HG03432 (cell line): ENCODE results near the gene HOGA1.

ENCODE experiments used
- ATAC-seq: cut with Tn5 transposase; IDR thresholded peaks from one replicate; pipeline ENCODE4 v1.9.1; 2021; ENCODE audit warnings: mild to moderate bottlenecking, moderate library complexity; ENCODE audit not compliant: unreplicated experiment

Gene HOGA1

DNA sequence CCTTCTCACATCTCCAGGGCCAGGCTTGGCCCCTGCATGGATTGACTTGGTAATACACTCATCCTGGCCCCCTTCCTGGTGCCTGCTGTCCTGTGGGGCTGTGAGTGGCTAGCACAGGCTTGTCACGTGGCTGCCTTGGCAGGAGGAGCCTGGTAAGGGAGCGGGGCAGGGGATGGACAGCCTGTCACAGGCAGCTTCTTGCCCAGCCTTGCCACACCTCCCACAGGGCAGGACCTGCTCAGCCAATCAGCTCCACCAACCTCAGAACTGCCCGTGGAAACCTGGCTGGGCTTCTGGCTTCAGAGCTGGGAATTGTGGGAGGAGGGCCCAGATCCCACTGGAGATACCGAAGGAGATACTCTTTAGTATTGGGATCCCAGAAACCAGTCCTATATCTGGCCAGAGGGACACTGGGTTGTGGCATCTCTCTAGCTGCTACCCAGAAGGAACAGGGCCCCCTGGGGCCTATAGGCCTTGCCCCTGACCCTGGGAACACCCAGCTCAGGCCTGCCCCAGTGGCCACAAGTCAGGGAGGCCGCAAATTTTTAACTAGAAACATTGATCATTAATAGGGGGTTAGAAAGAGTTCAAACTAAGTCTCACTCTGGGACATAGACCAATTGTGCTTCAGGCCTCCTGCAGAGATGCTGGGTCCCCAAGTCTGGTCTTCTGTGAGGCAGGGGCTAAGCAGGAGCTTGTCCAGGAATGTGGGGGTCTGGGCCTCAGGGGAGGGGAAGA is at the start of gene HOGA1:
HOGA1 (plus strand) TSS at position 330 of the 738 bp plus-strand sequence; CDS start at position 645, 315 bp downstream.
- peak; percentile 80 for ATAC-seq

DNA sequence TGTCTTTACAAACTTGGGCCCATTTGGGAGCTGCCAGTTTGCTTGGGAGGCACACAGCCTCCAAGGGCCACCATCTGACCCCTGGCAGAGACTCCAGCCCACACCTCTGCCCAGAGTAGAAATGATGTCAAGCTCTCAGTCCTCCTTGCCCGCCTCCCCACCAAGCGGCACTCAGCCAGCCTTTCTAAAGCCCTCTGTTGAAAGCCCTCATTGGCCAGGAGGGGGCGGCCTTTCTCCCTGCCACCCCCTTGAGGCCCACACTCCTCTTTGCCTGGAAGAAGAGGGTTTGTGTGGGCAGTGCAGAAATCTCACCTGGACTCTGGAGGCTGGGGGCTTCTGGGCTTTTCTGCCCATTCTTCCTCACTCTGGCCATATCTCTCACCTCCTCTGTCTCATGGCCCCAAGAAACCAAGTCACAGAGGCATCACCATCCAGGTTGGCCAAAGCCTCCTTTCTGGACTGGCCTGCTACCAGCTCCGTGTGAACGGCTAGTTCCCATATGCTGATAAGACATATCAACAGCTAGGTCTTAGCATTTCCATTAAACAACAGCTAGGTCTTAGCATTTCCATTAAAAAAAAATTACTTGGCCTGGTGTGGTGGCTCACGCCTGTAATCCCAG is 49.3 kb upstream of the HOGA1 start:
- ATAC-seq, result no peak

DNA sequence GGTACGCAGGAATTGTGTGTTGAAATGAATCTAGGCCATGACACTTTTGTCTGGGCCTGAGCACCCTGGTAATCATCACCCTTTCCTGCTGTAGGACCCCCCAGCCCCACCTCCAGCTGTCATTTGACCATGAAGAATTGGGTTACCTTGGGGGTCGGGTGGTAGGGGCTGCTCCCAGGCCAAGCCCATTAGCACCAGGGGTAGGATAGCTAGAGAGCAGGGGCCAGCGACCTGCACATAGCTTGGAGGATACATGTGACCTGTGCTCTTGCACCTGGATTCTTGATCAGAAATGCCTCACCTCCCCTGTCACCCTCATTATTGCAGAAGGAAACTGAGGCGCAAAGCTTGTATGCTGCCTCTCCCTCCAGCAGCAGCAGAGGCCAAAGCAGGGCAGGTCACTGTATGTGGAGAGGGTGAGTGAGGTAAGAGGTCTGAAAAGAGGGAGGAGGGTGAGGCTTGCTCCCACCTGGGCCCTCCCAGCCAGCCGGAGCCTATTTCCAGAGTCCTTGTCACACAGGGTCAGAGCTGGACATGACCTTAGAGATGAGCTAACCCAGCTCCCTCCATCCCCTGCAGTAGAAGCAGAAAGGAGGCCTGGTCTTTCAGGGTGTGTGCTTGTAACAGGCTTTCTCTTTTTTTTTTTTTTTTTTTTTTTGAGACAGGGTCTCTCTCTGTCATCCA is 46.9 kb upstream of the HOGA1 start:
- no peak for ATAC-seq

DNA sequence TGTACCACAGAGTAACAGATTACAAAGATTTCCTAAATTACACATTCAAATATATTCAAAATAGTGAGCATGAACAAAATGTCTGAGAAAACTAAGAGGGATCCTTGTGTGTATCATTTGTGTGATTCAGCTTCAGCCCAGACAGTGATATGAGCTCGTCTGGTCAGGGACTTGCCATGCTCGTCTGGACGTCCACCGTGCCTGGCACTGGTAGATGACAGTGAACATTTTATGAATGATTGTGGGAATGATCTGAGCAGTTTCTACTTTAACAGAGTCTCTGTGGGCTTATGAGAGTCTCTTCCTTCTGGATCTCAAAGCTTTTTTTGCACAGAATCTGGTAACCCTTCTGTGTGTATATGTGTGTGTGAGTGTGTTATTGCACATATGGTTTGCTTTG is 45.8 kb upstream of the HOGA1 start:
- ATAC-seq, result no peak

DNA sequence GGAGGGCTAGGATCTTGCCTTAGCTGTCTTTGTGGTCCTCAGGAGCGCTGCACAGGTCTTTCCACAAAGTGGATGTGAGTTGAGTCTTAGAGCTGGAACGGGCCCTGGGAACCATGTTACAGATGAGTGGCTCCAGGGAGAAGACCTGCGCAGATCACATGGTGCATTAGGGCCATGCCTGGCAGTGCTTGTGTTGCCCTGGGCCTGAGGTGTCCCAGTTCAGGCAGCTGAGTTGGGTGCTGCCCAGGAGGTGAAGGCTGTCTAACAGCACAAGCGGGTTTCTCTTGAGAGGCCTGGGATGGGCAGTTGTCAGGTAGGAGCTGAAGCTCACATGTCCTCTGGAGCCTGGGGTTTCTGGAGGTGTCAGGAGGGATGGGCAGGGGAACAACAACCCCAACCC is 45.4 kb upstream of the HOGA1 start:
- ATAC-seq, result no peak

DNA sequence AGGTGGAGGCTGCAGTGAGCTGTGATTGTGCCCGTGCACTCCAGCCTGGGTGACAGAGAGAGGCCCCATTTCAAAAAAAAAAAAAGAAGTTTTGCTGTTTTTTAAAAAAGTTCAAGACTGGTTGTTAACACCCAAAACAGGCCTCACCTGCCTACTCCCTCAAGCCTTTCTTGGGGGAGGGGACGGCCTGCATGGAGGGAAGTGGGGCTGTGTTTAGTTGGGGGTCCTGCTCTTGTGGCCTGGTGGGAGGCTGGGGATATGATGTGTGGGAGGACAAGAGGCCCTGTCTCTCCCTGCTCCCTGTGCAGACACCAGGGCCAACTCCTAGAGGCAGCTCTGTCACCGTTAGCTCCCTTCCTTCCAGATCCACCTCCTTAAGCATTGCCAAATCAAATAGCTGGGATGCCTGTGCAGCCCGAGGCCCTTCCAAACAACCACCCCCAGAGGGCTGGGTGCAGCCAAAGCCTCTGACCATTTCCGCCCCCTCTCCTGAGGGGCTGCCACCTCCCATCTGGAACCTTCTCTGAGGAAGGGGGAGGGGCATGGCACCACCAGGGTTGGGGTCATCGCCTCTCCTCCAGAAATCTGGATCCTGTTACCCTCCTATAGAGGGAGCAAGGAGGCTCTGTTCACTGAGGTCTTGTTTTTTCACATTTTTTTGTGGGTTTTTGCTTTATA is 44.5 kb upstream of the HOGA1 start:
- no peak for ATAC-seq

DNA sequence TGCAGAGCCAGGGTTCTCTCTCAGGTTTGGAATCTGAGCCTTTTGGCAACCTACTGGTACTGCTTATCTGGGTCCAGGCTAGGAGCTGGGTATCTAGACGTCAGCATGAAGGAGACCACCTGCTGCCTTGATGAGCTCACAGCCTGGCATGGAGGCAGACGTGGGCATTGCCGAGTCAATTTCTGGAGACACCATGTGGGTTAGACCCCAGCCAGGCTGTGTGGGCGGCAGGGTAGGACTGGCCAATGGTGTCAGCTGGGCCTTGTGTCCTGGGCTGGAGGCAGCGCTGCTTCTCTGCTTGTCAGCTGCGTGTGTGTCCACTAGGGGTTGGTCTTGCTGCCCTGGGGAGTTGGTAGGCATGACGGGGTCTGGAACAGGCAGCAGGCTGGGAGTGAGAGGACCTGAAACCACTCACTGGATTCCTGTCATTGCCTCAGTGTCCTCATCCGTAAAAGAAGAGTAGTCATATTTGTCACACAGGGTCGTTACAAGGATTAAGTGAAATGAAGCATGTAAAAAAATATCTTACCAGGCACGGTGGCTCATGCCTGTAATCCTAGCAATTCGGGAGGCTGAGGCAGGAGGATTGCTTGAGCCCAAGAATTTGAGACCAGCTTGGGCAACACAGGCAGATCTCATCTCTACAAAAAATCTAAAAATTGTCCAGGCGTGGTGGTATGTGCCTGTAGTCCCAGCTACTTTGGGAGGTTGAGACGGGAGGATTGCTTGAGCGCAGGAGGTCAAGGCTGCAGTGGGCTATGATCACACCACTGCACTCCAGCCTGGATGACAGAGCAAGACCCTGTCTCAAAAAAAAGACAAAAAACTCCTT is 43.3 kb upstream of the HOGA1 start:
- no peak for ATAC-seq

DNA sequence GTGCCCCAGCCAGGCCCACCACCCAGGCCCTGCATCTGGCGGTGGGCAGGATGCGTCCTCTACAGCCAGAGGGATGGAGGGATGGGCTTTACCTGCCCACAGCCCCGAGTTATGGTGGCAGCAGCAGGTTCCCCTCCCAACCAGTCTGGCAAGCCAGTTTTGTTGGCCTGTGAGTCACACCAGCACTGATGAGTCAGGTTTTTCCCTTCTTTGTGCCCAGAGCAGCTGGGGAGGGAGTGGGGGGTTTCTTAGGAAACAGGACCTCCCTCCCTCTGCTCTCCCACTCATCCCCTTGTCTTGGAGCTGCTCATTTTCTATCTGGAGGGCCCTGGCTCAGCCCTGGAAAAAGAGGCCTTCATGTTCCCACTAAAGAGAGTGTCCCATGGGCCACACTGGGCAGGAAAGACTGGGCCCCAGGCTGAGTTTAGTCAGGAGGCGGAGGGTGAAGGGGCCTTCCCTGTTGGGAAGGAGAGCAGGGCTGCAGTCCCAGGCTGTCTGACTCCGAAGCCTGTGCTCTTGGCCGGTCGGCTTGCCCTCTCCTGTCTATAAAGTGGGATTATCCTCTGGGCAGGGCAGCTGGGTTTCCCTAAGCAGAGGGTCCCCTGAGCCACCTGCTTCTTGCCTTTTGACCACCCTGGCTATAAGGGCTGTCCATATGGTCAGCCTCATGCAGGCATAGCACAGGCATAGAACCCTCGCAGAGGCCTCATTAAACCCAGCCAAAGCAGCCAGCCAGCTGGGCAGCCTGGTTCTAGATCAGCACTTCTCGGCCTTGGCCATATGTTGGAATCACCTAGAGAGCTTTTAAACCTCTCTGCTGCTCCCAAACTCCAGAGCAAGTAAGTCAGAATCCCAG is 41.8 kb upstream of the HOGA1 start:
- peak; percentile 42 for ATAC-seq

DNA sequence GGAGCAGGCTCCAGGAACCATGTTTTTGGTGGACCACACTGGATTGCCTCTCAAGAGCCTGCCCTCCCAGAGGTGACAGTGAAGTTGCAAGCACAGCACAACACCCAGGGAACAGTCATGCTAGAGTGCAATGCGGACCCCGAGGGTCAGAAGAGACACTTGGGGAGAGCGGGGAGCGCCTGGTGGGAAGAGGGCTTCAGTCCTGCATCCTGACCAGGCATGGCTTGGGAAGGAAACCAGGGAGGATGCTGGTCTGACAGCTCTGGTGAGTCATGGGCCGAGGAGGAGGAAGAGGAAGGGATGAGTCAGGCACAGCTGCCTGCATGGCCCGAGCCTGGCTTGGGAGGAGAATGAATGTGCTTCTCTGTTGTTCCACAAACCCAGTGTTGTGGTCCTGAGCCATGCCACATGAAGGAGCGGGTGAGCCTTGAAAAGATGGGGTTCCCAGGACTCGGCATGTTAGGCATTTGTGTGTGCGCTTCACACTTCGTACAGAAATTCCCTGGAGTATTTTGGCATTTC is 41.1 kb upstream of the HOGA1 start:
- peak; percentile 61 for ATAC-seq

DNA sequence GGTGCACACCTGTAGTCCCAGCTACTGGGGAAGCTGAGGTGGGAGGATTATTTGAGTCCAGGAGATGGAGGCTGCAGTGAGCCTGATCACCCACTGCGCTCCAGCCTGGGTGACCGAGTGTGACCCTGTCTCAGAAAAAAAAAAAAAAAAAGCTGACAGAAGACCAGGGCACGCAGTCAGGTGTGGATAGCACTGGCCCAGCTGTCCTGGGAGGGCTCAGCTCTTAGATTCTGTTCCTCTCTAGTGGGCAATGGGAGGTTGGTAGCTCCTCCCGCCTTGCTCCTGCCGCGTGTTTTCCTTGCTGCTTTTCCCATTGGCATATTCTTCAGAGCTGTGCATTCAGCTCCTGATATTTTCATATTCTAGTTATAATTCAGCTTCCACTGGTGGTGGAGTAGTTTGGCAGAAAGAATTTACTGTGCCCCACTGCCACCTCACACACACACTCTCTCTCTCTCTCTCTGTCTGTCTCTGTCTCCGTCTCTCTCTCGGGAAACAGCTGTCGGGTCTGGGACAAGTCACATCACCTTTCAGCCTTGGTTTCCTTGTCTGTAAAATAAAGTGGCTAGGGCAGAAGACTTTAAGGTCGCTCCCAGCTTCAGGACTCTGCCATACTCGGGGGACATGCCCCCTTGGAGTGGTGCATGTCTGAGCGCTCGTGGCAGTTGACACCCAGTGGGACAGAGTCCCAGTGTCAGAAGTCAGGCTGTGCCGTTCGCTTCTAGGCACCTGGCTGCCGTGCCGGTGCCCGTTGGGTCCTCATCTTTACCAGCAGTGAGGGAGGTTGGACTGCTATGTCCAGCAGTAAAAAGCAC is 37.5 kb upstream of the HOGA1 start:
- ATAC-seq, result no peak

DNA sequence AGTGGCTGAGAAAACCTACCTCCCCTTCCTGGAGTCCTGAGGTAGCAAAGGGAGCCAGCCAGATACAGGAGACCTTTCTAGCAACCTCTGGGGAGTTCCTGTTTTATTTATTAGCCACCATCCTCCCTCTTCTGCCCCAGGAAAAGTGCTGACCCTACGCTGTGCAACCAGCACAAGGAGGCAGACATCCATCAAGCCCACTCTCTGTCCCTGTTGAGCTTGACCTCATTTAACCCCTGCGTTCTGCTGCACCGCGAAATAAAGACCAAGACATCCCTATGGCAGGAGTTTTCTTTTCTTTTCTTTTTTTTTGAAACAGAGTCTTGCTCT is 37.0 kb upstream of the HOGA1 start:
- ATAC-seq, result no peak

DNA sequence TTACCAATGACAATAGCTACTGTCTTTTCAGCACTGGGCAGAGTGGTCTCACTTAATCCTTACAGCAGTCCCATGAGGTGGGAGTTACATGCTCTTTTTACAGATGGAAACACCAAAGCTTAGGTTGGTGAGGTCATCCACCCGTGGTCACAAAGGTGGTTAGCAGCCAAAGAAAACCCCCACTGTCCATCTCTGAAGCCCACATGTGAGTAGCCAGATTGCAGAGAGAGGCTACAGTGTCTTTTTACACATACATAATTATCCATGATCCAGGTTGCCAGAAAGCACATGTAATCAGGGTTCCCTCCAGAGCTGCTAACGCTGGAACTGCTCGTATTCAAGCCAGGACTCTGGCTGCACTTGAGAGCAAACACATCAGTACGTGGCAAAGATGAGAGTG is 36.2 kb upstream of the HOGA1 start:
- no peak for ATAC-seq

DNA sequence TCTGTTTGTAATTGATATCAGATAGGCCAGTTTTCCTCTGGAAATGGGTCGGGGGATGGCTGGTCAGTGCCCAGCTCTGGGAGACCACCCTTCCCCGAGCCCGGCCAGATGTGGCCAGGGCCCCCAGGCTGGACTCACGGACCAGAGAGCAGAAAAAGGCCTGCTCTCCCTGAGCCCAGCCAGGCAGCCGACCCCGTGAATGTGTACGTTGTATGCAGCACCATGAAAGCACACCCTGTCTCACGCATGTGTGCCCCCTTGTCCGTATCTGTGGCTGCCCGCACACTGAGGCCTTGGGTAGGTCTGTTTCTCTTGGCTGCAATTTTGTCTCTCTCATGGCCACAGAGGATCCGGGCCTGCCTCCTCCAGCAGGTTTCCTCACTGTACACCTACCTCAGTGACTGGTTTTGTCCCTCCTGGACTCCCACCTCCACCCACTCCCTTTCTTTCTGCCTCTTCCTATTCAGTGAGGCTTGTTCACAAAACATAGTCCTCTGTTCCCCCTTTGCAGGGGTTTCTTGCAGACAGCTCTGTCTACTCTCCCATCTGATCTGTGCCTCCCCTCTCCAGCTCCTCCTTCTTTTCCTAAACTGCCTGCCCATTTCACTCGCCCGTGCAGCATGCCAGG is 35.2 kb upstream of the HOGA1 start:
- no peak for ATAC-seq

DNA sequence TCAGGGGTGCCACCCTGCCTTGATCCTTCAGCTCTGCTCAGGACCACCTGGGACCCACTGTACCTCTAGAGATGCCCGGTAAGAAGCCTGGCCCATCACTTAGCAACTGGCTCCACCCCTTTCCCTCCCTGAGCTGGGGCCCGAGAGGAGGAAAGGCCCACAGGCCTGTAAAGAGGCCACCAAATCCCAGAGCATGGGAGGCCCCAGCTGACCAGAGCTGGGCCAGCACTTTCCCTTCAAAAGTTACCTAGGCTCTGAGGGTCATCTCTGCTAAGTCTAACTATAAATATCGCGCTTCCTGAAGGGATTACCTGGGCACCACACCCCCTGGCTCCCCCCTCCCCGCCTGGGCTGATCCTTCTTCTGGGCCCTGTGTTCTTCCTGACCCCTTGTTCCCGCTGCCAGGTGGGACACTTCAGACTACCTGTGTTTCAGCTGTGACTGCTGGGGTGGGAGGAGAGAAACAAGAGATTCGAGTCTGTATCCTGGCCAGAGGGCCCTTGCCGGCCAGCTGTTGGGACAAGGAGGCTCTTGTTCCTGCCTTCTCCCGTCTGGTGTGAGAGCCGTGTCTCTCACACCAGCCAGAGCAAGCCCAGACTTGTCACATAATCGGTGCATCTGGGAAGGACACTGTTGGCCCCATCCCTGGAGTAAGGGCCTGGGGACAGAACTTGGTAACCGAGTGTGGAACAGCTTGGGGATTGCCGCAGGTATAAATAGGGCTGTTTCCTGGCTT is 34.4 kb upstream of the HOGA1 start:
- ATAC-seq, result no peak

DNA sequence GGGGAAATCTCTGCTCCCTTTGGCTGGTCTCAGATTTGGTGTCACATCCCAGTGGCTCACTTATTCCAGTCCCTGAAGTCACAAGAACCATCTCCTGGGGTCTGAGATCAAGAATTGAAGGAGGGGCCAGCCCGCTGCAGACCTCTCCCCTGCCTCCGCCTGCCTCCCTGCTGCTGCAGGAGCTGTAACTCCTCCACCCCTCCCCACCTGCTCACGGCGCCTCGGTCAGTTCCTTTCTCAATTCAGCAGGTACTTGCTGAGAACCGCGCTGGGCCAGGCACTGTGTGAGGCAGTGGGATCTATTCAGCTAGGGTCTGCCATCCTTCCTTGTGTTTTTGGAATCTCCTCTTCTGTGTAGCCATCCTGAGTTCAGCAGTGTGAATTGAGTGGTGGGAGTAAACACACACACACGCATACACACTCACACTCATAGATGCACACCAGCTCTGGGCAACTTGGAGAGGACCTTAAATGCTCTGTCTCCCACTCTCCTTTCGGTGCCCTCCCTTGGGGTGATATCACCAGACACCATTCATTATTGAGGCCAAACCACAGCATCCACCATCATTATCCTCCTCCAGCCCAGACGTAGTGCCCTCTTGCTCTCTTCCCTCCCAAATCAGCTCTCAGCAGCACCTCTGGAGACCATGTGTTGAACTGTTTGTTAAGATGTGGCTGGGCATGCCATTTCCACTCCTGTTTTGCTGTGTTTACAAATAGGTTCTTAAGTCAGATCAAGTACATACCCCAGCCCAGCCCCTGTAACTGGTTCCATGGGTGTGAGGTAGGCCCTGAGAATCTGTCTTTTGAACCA is 33.6 kb upstream of the HOGA1 start:
- ATAC-seq, result no peak

DNA sequence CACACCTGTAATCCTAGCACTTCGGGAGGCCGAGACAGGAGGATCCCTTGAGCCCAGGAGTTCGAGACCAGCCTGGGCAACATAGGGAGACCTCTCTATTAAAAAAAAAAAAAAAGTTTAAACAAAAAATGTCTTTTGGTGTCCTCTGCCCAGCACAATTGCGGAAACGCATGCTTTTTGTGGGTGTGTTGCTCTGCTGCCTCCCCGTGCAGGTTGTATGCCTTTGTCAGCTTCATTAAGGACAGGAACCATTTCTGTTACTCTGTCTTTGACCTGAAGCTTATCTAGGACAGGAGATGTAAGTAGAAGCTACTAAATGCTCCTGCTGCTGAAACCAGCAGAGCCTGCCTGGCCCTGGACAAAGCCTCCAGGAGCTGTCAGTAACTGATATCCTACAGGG is 32.9 kb upstream of the HOGA1 start:
- ATAC-seq, result no peak

DNA sequence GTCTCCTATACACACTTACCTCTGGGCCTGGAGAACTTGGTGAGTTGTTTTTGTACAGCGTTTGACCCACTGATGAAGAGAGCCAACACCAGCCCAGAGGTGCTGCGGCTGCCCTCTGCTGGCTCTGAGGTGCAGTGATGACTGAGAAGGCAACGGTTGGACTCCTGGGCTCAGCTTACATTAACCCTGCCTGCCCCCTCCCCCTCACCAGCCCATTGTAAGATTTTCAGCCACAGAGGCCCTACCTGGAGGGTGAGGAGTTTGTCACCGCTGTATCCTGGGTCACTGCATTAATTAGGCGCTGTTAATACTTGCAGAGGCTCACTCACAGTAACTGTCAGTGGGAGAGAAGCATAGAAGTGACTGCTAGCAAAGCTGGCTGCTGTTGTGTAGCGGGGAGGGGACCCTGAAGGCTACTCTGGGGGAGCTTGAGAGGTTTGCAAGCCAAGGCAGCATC is 30.6 kb upstream of the HOGA1 start:
- ATAC-seq, result peak; percentile 72
